IPS-11a (cell line): ENCODE measurements around the gene MFAP1.
"Not testable (repeated sequence)": the region's sequence is repeated elsewhere in the genome, so short reads cannot be mapped to it uniquely, and the experiment has no call there.

Experiments used
- H3K4me3 ChIP-seq: one replicate; pipeline ENCODE4 v1.5.1; 2013; ENCODE audit warnings: low read depth, low read length, control low read depth

MFAP1 gene

GRCh38 chr15:43821505-43821904 lies 3.0 kb downstream of the MFAP1 start:
- no peak overlapping the region for H3K4me3 ChIP-seq

GRCh38 chr15:43815064-43815463 lies 9.4 kb downstream of the MFAP1 start:
- H3K4me3 ChIP-seq, result not testable (repeated sequence)

GRCh38 chr15:43808960-43809678 lies 15.4 kb downstream of the MFAP1 start:
- H3K4me3 ChIP-seq, result no peak overlapping the region

DNA sequence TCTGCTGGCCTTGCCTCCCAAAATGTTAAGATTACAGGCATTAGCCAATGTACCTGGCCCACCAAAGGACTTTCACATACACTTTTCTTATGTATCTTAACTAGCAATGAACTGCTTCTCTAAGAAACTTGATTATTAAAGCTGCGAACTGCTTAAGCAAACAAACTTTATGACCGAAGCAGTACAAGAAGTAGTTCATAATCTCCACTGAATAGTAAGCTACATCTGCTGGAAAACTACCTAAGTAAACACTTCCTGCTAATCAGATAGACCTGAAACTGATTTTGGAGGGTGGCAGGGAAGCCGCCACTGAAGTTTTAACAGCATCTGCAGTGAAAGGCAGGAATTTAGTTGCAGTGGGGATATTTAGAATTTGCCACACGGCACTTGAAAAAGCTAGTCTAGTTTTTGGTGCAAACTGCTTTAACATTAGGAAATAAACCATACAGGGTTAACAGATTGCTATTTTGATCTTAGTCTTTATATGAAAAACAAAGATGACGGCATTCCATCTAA lies 16.0 kb downstream of the MFAP1 start:
- H3K4me3 ChIP-seq, result no peak overlapping the region

DNA sequence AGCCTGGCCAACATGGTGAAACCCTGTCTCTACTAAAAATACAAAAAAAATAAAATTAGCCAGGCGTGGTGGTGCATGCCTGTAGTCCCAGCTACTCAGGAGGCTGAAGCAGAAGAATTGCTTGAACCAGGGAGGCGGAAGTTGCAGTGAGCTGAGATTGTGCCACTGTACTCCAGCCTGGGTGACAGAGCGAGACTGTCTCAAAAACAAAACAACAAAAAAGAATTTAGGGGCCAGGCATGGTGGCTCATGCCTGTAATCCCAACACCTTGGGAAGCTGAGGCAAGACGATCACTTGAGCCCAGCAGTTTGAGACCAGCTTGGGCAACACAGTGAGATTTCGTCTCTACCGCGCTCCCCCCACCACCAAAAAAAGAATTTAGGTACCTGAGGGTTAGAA lies 21.8 kb downstream of the MFAP1 start:
- not testable (repeated sequence) for H3K4me3 ChIP-seq

DNA sequence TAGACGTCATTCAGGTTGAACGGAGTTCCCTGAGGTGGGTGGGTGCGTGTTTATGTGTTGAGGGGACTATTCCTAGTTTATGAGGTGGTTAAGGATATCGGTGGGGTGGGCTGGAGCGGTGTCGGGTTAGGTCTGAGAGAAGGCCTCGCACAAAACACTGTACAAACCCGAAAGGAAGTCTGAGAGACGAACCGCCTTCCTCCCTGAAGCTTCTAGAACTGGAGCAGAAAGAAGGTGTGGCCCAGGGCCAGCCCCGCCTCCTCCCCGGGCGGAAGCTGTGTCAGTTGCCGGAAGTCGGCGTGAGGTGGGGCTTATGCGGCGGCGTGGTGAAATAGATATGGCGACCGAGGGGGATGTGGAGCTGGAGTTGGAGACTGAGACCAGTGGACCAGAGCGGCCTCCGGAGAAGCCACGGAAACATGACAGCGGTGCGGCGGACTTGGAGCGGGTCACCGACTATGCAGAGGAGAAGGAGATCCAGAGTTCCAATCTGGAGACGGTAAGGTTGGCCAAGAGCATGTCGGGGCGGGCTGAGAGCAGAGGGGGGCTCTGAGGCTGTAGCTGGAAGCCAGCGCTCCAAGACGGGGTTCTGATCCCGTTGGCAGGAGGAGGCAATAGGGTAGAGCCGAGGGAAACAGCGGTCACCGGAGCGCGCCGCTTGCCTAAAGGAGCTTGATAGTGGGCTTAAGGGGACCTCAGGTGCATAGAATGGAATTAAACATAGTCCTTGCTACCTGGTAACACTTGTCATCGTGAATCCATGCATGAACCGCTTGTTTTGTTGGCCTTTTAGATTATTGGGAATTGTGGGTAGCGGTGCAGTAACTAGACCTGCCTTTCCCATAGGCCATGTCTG lies 24.0 kb downstream of the MFAP1 start, which contains the start of gene HYPK:
Gene HYPK (plus strand): TSS at position 314 of the 856 bp plus-strand sequence. CDS start 24 bp downstream, at position 338.
- peak within 1 kb of the TSS; percentile 99 for H3K4me3 ChIP-seq

DNA sequence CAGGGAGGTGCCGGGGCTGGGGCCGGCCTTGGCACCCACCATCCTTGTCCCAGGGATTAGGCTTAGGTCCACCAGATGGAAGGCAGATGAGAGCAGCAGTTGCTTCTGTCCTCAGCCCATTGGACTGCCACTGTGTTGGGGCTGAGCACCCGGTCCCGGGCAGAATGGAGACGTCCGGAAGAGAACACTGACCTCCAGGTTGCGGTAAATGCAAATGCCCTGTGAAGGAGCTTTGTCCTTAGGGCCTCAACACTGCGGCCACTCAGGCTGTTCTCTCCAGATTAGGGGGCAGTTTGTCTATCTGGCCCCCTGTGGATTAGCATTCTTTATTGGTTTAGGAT lies 24.6 kb downstream of the MFAP1 start, which contains the start of gene SERINC4:
Gene SERINC4 (minus strand): TSS at position 276 of the 341 bp plus-strand sequence. CDS start 234 bp downstream, at position 42.
- H3K4me3 ChIP-seq, result peak within 1 kb of the TSS; percentile 99

DNA sequence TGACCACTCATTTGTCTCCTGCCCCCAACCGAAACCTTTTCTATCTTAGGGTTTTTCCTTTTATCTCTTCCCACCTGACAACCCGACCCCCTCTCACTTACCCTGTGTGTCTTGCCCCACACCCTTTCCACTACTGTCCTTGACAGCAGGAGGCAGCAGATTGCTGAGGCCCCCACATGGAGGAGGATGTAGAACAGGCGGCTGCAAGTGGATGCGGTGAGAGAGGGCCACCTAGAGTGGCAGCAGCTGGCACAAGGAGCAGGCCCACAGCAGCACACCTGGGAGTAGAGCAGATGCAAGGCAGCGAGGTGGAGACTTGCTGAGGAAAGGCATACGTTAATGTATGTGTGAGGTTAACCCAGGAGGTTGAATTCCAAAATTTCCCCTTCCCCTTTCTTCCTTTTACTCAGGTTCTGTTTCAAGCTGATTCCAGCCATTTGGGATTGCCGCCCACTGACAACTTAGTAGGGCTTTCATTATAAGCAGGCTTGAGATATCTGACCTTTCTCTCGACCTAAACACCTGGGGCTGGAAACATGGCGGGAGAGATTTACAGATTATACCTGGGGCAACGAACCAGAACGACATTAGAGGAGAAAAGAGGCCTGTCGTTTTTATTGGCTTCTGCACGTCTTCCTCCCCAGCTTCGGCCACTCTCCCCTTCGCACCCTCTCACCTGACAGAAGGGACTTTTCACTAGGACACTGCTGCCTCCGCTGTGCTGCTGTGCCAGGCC lies 25.1 kb downstream of the MFAP1 start:
- H3K4me3 ChIP-seq, result no peak overlapping the region

- H3K4me3 ChIP-seq, result no peak overlapping the region
Measured at GRCh38 chr15:43796566-43796965, 27.9 kb downstream of the MFAP1 start.

DNA sequence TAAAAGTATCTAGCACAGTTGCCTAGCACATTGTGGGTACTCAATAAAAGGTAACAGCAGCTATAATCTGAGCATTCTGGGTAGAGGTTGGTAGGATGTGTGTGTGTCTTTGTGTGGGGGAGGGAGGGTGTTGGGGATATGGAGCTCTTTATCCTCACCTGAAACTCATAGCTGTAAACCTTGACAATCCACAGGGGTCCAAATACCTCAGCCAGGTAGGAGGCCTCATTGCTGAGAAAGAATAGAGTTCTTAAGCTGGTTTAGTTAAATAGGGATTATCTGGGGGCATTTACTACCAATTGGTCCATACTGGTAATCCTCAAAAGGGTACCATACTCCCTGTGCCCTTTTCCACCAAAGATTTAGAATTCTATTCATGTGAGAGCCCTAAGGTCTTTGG lies 28.5 kb downstream of the MFAP1 start:
- H3K4me3 ChIP-seq, result no peak overlapping the region

DNA sequence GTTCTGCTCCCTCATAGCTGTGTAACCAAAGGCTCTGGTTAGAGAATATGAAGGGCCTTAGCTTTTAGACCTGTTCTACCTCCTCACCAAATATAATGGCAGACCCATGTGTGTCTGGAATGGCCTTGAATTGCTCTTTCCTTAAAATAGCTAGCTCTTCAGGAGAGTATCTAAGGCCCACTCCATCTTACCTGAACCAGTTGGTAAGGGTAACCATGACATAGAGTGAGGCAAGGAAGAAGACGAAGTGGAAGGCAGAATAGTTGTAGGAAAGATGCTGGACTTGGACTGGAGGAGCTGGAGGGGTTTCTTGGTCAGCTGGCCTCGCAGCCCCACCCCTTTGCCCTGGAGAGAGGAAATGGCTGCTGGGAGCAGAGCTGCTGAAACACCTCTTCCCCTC lies 29.3 kb downstream of the MFAP1 start:
- no peak overlapping the region for H3K4me3 ChIP-seq

GRCh38 chr15:43794269-43795037 lies 30.0 kb downstream of the MFAP1 start:
- no peak overlapping the region for H3K4me3 ChIP-seq

- no peak overlapping the region for H3K4me3 ChIP-seq
Measured at GRCh38 chr15:43793647-43794046, 30.8 kb downstream of the MFAP1 start.

- peak overlapping the region; percentile 98 for H3K4me3 ChIP-seq
Measured at GRCh38 chr15:43792761-43793476, 31.6 kb downstream of the MFAP1 start.

GRCh38 chr15:43791993-43792760 lies 32.3 kb downstream of the MFAP1 start, which contains the start of gene SERF2:
Gene SERF2, plus strand, starts transcription at chr15:43792320. Its CDS starts 57 bp downstream, at chr15:43792377.
- H3K4me3 ChIP-seq, result peak within 1 kb of the TSS; percentile 98

DNA sequence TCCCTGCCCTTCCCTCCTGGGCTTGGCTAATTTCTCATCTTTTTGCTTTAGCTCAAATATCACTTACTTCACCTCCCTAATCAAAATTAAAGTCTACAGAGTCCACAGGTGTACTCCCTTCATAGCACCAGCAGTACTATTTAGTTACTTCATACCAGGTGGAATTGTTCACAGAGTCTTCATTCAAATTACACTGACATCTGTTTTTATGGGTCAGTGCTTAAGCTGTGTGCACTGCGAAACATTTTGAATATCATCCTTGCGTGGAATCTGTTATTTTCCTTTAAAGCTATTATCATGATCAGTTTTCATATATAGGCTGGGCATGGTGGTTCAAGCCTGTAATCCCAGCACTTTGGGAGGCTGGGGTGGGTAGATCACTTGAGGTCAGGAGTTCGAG lies 35.1 kb downstream of the MFAP1 start:
- no peak overlapping the region for H3K4me3 ChIP-seq

- H3K4me3 ChIP-seq, result no peak overlapping the region
Measured at GRCh38 chr15:43779016-43779415, 45.5 kb downstream of the MFAP1 start.

DNA sequence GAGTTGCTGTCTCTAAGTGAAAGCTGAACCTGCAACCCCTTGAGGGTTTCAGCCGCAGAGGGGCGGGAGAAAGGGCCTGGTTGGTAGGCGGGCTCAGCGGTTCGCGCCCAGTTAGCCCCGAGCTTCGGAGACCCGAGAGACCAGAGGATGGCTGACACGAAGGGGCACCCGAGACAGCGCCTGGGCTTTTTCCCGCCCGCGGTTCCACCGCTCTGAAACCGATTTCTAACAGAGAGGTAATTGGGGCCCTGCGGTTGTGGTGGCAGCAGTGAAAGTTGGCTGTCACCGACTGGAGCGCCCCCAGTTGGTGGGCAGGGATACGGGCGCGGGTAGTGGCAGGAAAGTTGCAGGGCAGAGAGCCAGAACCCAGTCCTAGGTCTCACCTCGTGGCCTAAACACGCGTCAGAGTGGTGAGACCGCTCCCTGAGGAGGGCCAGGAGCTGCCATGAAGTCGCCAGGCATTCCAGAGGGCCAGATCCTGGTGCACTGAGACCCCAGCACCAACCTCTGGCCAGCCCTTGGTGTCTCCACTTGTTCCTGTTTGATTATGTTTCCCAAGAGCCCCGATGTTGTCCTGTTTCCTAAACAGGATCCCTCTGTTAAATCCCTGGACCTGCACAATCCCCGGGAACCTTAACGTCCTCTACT lies 47.1 kb downstream of the MFAP1 start:
- peak overlapping the region; percentile 61 for H3K4me3 ChIP-seq
